ENCODE measurements around the gene TSPAN4.

- TF ChIP-seq CTCF (IDR thresholded peaks at IDR 0.05) (no peak), POLR2AphosphoS5 (IDR thresholded peaks at IDR 0.05) (peak; percentile 96), POLR2A (IDR thresholded peaks at IDR 0.05; ENCODE audit: low read depth) (peak; percentile 93), EP300 (IDR thresholded peaks at IDR 0.05) (no peak)
These were observed 33.2 kb upstream of the TSPAN4 start, which contains the start of gene RPLP2 for GRCh38 chr11:809287-810039.

Data from esophagus muscularis mucosa (tissue), 4 donors.